Stimulated activated CD8-positive, alpha-beta memory T cell treated with anti-CD3 and anti-CD28 coated beads, Interleukin-15, amount 100 ng/mL, for 4 hours (primary cell): ENCODE data around the gene IL18R1.

Source experiments
- DNase-seq, 2 donors: peaks; one replicate each; pipeline ENCODE4 v3.0.0-alpha.2; 2020; ENCODE audit warnings: low read depth in 2 of 2

Gene IL18R1

GRCh38 chr2:102391565-102391964 lies 36.0 kb downstream of the IL18R1 start:
- DNase-seq: no peak

- DNase-seq: no peak
Measured at GRCh38 chr2:102392096-102392495, 36.5 kb downstream of the IL18R1 start.

GRCh38 chr2:102392942-102393341 lies 37.3 kb downstream of the IL18R1 start:
- DNase-seq: no peak

- no peak for DNase-seq
Measured at GRCh38 chr2:102396012-102396411, 40.4 kb downstream of the IL18R1 start.

- no peak for DNase-seq
Measured at GRCh38 chr2:102397209-102397608, 41.6 kb downstream of the IL18R1 start.

- DNase-seq: no peak
Measured at GRCh38 chr2:102399499-102400141, 44.0 kb downstream of the IL18R1 start.

- DNase-seq: no peak
Measured at GRCh38 chr2:102401456-102401855, 45.9 kb downstream of the IL18R1 start.

GRCh38 chr2:102401865-102402264 lies 46.3 kb downstream of the IL18R1 start:
- no peak for DNase-seq

GRCh38 chr2:102410952-102411351 lies 55.4 kb downstream of the IL18R1 start:
- no peak for DNase-seq

- DNase-seq: no peak
Measured at GRCh38 chr2:102412199-102412598, 56.6 kb downstream of the IL18R1 start.

- no peak for DNase-seq
Measured at GRCh38 chr2:102417946-102418345, 62.4 kb downstream of the IL18R1 start.

GRCh38 chr2:102418421-102418961 lies 62.9 kb downstream of the IL18R1 start:
- no peak for DNase-seq

- DNase-seq: no peak
Measured at GRCh38 chr2:102420290-102420689, 64.7 kb downstream of the IL18R1 start.

- DNase-seq: no peak
Measured at GRCh38 chr2:102421890-102422759, 66.5 kb downstream of the IL18R1 start.

- no peak for DNase-seq
Measured at GRCh38 chr2:102422910-102423309, 67.3 kb downstream of the IL18R1 start, which contains the start of gene IL18RAP. TSS of gene IL18RAP (plus strand) at chr2:102423160. CDS start at chr2:102423278, 118 bp downstream.

- DNase-seq: no peak
Measured at GRCh38 chr2:102423368-102423767, 67.8 kb downstream of the IL18R1 start.

- no peak for DNase-seq
Measured at GRCh38 chr2:102424754-102425153, 69.2 kb downstream of the IL18R1 start.

GRCh38 chr2:102425441-102426132 lies 70.0 kb downstream of the IL18R1 start:
- no peak for DNase-seq

- no peak for DNase-seq
Measured at GRCh38 chr2:102427249-102427648, 71.7 kb downstream of the IL18R1 start.

GRCh38 chr2:102428573-102428972 lies 73.0 kb downstream of the IL18R1 start:
- DNase-seq: no peak

GRCh38 chr2:102432386-102432785 lies 76.8 kb downstream of the IL18R1 start:
- no peak for DNase-seq

GRCh38 chr2:102433973-102434654 lies 78.5 kb downstream of the IL18R1 start:
- no peak for DNase-seq
